HG02642 (cell line): Measurements from ENCODE around the gene PRR29.

ENCODE experiments used
- ATAC-seq: cut with Tn5 transposase; IDR thresholded peaks from one replicate; pipeline ENCODE4 v1.9.1; 2021; ENCODE audit warnings: mild to moderate bottlenecking; ENCODE audit not compliant: unreplicated experiment, poor library complexity

Gene PRR29

GRCh38 chr17:64038331-64039105 is 40.4 kb downstream of the PRR29 start:
- no peak for ATAC-seq

GRCh38 chr17:64039106-64039400 is 40.9 kb downstream of the PRR29 start:
- ATAC-seq = no peak

GRCh38 chr17:64040206-64040605 is 42.1 kb downstream of the PRR29 start:
- no peak for ATAC-seq

GRCh38 chr17:64041912-64042311 is 43.8 kb downstream of the PRR29 start:
- ATAC-seq = no peak

GRCh38 chr17:64042700-64043485 is 44.7 kb downstream of the PRR29 start:
- no peak for ATAC-seq

- no peak for ATAC-seq
Measured at GRCh38 chr17:64045176-64045575, 47.0 kb downstream of the PRR29 start.

GRCh38 chr17:64048805-64049204 is 50.7 kb downstream of the PRR29 start:
- ATAC-seq = no peak

- ATAC-seq = no peak
Measured at GRCh38 chr17:64051153-64051552, 53.0 kb downstream of the PRR29 start.

GRCh38 chr17:64053101-64053500 is 55.0 kb downstream of the PRR29 start:
- no peak for ATAC-seq
